Heart left ventricle (tissue), 13 donors: ENCODE results near the gene RIN2.

ENCODE experiments used
- POLR2A ChIP-seq, 2 donors: fragments of 450-650 bp; IDR thresholded peaks; one replicate each; pipeline ENCODE4 v1.6.1; 2017; ENCODE audit warnings: antibody characterized with exemption in 2 of 2, mild to moderate bottlenecking in 2 of 2, moderate library complexity in 2 of 2
- TF ChIP-seq, protein P1 (sequence below), 12 donors: fragments of 200-600 bp; sonication (generic) in 4 of 12; IDR thresholded peaks; one replicate each; pipeline versions ENCODE4 v1.5.0 to v1.8.0; 2018 to 2022; ENCODE audit warnings: antibody characterized with exemption in 12 of 12, mild to moderate bottlenecking in 5 of 12
- donor health status: ischemic (EF 13 %, LVEDD 7.1; RV severe dilation, severe dysfunction).
- donor health status: DM: no; HTN: yes; CAD: no.
- donor health status: DM: no; HTN: no; CAD: no.
- donor health status: ischemic (EF 25% LVEDD 6.9; RV normal size, moderate dysfunction).
- donor health status: ischemic (EF 25% LVEDD 5.7; RV mildly dilated, moderate dysfunction).
- donor health status: ischemic (EF 35%, LVEDD 5.7; RV mildly dilated, moderate dysfunction).
- donor health status: nonischemic (EF 11% LVEDD 7.7; RV severe dilation, severe dysfunction).
- donor health status: DM: yes; HTN: yes; CAD: no.
- donor health status: PGD.
- donor health status: ischemic (EF 29% LVEDD 5.4; RV normal size, mild dysfunction).
- donor health status: nonischemic (EF 23%, LVEDD 6.1; RV moderate dilation, normal function).

- TF ChIP-seq, protein P1, sequence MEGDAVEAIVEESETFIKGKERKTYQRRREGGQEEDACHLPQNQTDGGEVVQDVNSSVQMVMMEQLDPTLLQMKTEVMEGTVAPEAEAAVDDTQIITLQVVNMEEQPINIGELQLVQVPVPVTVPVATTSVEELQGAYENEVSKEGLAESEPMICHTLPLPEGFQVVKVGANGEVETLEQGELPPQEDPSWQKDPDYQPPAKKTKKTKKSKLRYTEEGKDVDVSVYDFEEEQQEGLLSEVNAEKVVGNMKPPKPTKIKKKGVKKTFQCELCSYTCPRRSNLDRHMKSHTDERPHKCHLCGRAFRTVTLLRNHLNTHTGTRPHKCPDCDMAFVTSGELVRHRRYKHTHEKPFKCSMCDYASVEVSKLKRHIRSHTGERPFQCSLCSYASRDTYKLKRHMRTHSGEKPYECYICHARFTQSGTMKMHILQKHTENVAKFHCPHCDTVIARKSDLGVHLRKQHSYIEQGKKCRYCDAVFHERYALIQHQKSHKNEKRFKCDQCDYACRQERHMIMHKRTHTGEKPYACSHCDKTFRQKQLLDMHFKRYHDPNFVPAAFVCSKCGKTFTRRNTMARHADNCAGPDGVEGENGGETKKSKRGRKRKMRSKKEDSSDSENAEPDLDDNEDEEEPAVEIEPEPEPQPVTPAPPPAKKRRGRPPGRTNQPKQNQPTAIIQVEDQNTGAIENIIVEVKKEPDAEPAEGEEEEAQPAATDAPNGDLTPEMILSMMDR (IDR thresholded peaks at IDR 0.05) = no peak
- no peak for TF ChIP-seq POLR2A (IDR thresholded peaks at IDR 0.05)
Observed at GRCh38 chr20:19709635-19710335, 48.3 kb upstream of the RIN2 start.
